ENCODE results near the gene PNPLA1.

DNA sequence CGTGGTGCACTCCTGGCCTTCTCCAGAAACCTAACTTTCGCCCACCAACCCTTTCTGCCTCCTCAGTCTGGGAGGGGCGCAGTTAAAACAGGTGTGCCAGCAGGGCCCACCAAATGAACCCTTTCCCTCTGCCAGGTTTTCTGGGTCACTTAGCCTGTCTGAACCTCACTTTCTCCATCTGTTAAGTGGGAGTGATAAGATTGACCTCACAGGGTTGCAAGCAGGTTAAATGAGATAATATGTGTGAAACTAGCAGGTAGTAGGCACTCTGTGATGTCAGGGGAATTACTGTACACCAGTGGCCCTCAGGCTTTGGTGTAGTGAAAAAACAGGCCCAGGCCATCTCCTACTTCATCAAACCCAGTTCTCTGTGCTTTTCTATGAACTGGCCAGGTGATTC lies 52.7 kb downstream of the PNPLA1 start:
- TF ChIP-seq, protein P1, sequence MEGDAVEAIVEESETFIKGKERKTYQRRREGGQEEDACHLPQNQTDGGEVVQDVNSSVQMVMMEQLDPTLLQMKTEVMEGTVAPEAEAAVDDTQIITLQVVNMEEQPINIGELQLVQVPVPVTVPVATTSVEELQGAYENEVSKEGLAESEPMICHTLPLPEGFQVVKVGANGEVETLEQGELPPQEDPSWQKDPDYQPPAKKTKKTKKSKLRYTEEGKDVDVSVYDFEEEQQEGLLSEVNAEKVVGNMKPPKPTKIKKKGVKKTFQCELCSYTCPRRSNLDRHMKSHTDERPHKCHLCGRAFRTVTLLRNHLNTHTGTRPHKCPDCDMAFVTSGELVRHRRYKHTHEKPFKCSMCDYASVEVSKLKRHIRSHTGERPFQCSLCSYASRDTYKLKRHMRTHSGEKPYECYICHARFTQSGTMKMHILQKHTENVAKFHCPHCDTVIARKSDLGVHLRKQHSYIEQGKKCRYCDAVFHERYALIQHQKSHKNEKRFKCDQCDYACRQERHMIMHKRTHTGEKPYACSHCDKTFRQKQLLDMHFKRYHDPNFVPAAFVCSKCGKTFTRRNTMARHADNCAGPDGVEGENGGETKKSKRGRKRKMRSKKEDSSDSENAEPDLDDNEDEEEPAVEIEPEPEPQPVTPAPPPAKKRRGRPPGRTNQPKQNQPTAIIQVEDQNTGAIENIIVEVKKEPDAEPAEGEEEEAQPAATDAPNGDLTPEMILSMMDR (IDR thresholded peaks at IDR 0.05), result no peak
- TF ChIP-seq POLR2A (IDR thresholded peaks at IDR 0.05), result no peak
